NCI-H510A treated with DMSO at 0.1 percent for 48 hours (cell line): ENCODE data around the gene DGCR2.

Source experiments
- DNase-seq: peaks from one replicate; lab custom pipeline; 2025; lab: John Stamatoyannopoulos, UW

DGCR2 gene

GRCh38 chr22:19146215-19146968 lies 24.2 kb upstream of the DGCR2 start:
- DNase-seq: no peak

DNA sequence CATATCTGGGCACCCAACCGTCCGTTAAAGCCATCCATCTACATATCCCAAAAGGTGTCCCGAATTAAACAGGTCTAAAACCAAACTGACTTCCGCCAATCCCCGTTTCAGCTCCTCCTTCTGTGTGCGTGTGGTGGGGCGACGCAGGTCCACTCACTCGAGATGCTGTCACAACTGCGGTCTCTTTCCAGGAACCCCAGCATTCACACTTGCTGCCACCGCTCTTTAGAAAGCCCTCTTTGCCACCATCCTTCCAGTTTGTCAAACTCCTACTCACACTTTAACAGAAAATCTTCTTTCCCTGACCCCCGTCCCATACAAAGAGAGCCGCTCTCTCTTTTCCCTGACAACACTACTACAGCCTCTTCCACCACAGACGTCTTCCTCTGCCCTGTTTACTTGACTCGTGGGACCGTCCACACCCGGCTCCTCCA lies 21.8 kb upstream of the DGCR2 start:
- no peak for DNase-seq

- DNase-seq: no peak
Observed at GRCh38 chr22:19143212-19143611, 21.0 kb upstream of the DGCR2 start.

DNA sequence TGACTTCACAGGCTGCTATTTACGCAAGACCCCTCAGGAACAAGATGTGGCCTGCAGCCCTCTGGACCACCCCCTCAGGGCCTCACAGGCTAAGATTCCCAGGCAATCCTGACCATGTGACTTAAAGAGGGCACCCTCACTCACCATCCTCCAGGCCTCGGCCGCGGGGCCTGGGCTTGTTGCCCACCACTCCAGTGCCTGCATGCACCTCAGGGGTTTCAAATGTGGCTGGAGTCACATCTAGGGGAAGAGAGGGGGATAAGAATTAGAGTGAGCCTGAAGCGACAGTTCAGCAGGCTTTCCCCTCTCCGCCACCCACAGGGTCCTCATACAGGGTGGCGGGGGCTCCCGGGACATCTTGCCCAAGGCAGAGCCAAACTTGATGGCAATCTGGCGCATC lies 20.2 kb upstream of the DGCR2 start:
- DNase-seq: no peak

DNA sequence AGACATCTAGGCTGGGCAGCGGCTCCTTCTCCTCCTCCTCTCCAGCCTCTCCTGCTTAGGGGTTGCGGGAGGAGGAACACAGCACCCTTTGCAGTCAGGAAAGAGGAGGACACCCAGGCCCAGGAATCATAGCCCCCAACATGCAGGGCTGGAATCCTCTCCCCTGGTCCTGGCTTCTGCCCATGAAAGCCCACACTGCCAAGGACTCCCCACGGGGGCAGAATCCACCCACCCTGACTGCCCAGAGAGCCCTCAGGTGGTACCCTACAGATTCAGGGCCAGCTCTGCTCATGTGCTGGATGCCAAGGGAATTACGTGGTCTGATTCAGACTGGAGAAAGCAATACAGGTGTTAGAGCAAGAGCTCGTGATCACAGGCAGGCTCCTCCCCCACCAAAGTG lies 17.8 kb upstream of the DGCR2 start:
- DNase-seq: no peak

DNA sequence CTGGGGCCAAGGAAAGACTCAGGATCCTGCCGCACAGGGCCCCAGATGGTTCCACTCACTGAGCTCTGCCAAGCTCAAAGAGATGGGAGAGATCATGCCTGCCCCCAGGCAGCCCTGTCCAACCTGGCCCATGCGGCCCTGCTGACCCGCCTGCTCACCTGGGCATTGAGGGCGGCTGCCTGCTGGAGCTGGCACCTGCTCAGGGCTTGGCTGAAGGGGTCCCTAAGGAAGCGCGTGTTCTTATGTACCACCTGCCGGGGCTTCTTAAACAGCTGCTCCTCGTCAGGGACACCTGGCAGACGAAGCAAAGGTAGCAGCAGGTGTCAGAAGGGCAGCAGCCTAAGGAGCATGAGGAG lies 16.8 kb upstream of the DGCR2 start:
- no peak for DNase-seq

- no peak for DNase-seq
Observed at GRCh38 chr22:19138217-19139000, 16.2 kb upstream of the DGCR2 start.

DNA sequence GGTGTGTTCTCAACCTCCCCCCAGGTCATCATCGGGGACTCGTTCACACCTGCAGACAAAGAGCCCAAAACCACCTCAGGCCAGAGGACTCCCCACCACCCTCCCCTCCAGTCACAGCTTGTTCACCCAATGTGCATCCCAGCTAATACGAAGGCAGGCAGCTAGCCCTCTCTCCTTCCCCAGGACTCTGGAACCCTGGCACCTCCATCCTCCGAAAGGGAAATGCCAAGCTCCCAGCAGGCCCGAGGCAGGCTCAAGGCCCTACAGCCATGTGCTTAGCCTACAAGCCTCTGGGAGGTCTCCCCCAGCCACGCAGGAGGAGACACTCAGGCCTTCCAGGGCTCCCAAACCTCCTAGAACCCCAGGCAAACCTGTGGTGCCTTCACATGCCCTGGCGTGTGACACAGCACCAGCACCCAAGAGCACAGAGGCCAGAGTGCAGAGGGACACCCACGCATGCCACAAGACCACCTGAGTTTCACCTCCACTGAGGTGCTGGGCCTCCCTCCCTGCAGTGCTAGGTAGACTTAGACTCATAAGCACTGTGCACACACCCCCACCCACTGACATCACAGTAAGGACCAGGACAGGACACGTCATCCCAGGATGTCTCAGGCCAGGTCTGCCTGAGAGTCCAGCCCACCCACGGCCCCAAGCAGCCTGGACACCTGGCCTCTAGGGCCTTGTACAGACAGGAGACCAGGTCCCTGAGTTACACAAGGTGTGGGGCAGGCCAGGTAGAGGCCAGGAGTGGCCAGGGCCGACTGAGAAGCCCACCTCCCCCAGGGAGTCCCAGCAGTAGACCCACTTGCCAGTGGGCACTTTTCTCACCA lies 15.4 kb upstream of the DGCR2 start:
- no peak for DNase-seq

GRCh38 chr22:19136915-19137314 lies 14.7 kb upstream of the DGCR2 start:
- no peak for DNase-seq

DNA sequence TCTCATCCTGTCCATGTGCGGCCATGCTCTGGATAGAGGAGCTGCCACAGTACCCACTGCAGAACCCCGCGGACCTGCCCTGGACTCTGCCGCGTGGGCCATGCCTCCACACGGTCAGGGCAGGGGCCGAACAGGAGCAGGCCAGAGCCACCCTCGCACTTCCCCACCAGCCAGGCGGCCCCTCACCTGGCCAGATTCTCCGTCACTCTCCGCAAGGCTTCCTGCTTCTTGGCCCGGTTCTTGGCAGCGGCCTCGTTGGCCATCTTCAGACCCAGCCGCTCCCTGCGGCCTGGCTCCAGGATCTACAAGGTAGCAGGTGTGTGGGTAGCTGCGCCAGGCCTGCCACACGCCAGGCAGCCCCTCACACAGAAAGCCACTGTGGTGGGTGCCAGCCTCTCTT lies 12.7 kb upstream of the DGCR2 start:
- DNase-seq: no peak

- DNase-seq: no peak
Observed at GRCh38 chr22:19134176-19134831, 12.1 kb upstream of the DGCR2 start.

DNA sequence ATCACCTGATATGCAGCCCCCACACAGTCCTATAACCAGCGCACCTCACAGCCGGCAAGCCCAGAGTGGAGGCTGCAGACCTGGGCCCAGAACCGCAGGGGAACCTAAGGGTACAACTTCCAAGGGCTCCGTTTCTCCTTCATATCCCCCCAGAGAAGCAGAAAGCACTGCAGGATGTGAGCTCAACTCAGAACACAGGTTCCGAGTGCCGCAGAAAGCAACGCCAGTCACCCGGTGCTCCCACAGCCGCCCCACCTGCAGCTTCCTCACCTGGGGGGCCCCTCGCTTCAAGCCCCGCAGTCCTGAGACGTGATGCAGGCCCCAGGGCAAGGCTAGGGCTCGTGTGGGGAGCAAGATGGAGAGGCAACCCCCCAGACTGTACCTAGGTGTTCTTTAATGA lies 11.3 kb upstream of the DGCR2 start:
- DNase-seq: no peak

GRCh38 chr22:19132693-19133400 lies 10.6 kb upstream of the DGCR2 start:
- no peak for DNase-seq

DNA sequence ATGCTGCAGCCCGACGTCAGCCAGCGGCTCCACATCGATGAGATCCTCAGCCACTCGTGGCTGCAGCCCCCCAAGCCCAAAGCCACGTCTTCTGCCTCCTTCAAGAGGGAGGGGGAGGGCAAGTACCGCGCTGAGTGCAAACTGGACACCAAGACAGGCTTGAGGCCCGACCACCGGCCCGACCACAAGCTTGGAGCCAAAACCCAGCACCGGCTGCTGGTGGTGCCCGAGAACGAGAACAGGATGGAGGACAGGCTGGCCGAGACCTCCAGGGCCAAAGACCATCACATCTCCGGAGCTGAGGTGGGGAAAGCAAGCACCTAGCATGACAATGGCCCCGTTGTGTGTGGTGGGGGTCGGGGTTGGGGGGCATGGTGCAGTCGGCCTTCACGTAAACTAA lies 9.9 kb upstream of the DGCR2 start:
- DNase-seq: no peak

- no peak for DNase-seq
Observed at GRCh38 chr22:19131685-19132015, 9.4 kb upstream of the DGCR2 start.

GRCh38 chr22:19130959-19131684 lies 8.9 kb upstream of the DGCR2 start, which contains the start of gene TSSK2:
TSSK2 (plus strand) TSS chr22:19131308; CDS start chr22:19131400, 92 bp downstream.
- no peak for DNase-seq

- no peak for DNase-seq
Observed at GRCh38 chr22:19129871-19130270, 7.7 kb upstream of the DGCR2 start.

DNA sequence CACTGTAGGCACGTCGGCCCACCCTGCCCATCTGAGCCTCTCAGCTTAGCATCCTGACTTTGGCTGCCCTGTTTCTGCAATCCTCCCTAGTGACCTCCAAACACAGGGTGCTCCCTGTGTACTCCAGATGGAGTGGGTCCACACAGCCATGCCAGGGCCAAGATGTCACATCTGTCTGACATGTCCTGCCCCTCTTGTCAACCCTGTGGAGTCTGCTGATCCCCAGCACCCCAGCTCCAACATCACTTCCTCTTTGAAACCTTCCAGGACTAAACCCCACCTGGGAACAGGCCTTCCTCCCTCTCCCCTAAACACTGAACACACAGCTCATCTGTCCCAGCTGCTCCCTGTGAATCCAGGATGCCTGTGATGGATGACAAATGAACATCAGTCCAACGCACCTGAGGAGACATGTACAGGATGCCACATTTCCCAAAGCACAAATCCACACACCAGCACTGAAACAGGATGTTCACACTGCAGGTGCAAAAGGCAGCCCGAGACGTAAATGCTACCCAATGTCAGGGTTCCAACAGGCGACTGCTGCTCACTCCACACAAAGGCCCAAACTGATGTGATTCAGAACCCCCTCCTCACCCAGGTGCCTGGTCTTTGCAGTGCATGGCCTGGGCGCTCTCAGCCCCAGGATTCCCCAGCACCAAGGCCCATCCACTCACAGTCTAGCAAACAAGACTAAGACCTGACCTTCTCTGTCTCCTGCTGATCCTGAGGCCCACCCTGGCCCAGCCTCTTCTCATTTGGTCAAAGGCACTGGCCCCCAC lies 6.9 kb upstream of the DGCR2 start:
- no peak for DNase-seq

DNA sequence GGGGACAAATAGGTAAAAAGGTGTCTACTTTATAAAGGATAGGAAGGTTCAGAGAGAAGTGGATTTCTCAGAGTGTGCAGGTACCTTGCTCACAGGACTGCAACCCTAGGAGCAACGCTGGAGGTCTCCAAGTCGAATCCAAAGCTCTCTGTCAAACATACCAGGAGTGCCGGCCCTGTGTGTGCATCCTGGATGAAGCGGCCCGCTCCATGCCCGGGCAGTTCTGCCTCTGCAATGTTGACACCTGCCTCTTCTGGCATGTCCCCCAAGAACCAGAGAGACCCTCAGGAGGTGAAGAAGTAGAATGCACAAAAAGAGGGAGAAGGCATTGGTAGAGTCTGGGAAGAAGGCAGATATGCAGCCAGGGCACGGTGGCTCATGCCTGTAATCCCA lies 5.8 kb upstream of the DGCR2 start:
- DNase-seq: no peak
